Left kidney (tissue), 2 donors: ENCODE data around the gene RNF187. TPM values are rescaled to one million over a fixed set of nuclear protein-coding genes. Genes with fewer than 3 reads are reported as not detected.
A peak's percentile ranks its signal among the peaks of the same experiment; 100 is the strongest.
"Not testable (repeated sequence)": the region's sequence is repeated elsewhere in the genome, so short reads cannot be mapped to it uniquely, and the experiment has no call there.

ENCODE experiments used
- DNase-seq: peaks from one replicate; pipeline ENCODE4 v3.0.0-alpha.2; 2013
- polyA plus RNA-seq: library from polyadenylated mRNA; unstranded; fragments of 120-200 nt; gene quantifications from one replicate; pipeline ENCODE4 v1.2.1, GENCODE V29; 2013; ENCODE audit not compliant: insufficient read length

RNF187 gene
- polyA plus RNA-seq, 1 donor: 68.3 TPM

GRCh38 chr1:228457396-228458176, 29.6 kb upstream of the RNF187 start:
- DNase-seq: peak; percentile 100

GRCh38 chr1:228459091-228459993, 27.8 kb upstream of the RNF187 start:
- DNase-seq: peak; percentile 78

GRCh38 chr1:228460821-228461220, 26.4 kb upstream of the RNF187 start:
- no peak for DNase-seq

DNA sequence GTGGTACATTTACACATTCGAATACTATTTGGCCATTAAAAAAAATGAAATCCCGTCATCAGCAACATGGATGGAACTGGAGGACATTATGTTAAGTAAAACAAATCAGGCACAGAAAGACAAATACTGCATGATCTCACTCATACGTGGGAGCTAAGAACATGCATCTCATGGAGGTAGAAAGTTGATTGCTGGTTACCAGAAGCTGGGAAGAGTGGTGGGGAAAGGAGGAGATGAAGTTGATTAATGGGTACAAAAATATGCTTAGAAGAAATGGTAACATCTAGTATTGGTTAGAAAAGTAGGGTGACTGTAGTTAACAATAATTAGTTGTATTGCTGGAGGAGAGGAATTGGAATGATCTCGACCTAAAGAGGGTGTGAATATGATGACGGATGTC, 24.6 kb upstream of the RNF187 start:
- no peak for DNase-seq

DNA sequence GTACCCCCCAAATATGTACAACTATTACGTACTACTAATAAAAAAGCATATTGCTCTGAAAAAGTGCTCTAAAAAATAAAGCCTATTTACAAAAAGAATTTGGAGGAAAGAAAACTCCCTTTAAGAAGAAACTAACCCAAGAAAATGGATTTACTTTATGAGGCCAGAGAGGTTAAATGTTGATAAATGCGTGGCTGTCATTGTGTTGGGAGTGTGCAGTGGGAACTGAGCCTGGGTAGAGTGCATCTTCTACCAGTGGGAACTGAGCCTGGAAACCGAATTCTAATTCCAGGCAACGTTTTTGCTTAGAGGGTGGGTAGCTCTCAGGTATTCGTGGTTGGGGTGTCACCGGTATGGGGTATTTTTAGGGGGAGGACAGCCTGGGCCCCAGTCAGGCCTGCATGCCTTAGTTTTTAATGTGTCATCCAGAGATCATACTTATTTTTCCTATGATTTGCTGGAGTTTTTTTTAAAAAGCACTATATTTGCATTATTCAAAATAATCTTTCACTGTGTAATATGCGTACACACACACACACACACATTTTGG, 24.1 kb upstream of the RNF187 start:
- no peak for DNase-seq

GRCh38 chr1:228463559-228464455, 23.4 kb upstream of the RNF187 start:
- DNase-seq: no peak

DNA sequence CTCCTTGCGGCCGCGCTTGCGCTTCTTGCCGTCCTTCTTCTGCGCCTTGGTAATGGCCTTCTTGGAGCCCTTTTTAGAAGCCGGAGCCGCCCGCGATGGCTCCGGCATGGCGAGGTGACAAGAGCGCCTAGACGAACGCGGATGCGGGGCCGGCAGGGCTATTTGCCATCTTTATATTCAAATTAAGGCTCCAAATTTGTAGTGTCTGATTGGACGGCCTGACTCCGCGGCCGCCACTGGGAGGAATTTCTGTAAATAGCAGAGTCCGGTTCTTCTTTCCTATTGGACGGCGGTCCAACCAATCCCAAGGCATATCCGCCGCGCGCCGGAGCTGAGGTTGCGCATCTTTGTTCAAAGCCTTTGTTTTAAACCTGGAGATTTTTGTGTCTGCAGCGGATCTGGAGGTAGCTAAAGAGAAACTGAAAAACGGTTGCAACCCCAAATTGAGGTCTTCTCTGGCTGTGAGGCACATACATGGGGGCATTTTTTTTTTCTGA, 22.6 kb upstream of the RNF187 start:
- DNase-seq: peak; percentile 89

GRCh38 chr1:228465141-228465540, 22.0 kb upstream of the RNF187 start:
- no peak for DNase-seq

GRCh38 chr1:228465571-228466146, 21.5 kb upstream of the RNF187 start:
- DNase-seq: no peak

GRCh38 chr1:228468188-228468587, 19.0 kb upstream of the RNF187 start:
- DNase-seq: not testable (repeated sequence)

GRCh38 chr1:228469413-228470162, 17.6 kb upstream of the RNF187 start:
- no peak for DNase-seq

- DNase-seq: no peak
These were observed 15.9 kb upstream of the RNF187 start for GRCh38 chr1:228471154-228471761.

DNA sequence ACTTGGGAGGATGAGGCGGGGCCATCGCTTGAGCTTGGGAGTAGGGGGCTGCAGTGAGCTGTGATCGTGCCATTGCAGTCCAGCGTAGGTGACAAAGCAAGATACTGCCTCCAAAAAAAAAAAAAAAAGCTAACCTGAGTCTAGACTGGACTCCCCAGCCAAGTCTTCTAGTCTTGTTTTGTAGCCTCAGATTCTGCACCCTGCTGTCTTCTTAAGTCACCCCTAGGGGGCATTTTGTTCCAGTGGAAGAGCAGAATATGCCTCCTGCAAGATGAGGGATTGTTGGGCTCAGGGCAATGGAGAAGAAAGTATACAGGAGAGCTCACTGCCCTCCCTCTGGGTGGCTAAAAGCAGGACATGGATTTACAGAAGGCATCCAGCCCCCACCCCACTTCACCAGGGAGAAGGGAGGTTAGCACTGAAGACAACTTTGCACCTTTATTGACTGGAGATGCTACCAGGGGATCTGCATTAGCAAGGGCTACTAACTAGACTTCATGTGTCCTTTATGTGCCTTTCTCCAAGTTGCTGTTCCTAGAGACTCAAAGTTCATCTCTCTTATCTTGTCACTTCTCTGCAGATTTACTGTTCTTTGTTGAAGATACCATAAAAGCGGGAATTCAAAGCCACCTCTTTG, 15.3 kb upstream of the RNF187 start:
- DNase-seq: no peak

GRCh38 chr1:228472655-228473054, 14.5 kb upstream of the RNF187 start:
- DNase-seq: no peak

GRCh38 chr1:228474507-228474906, 12.7 kb upstream of the RNF187 start:
- DNase-seq: no peak

- DNase-seq: no peak
These were observed 11.4 kb upstream of the RNF187 start for GRCh38 chr1:228475812-228476211.

GRCh38 chr1:228477263-228477662, 9.9 kb upstream of the RNF187 start:
- no peak for DNase-seq

DNA sequence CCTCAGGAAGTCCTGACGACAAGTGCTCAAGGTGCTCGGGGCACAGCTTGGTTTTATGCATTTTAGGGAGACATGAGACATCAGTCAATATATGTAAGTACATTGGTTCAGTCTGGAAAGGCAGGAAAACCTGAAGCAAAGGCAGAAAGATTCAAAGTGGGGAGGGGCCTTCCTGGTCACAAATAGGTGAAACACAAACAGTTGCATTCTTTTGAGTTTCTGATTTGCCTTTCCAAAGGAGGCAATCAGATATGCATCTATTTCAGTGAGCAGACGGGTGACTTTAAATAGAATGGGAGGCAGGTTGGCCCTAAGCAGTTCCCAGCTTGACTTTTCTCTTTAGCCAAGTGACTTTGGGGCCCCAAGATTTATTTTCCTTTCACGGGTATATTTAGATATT, 8.9 kb upstream of the RNF187 start:
- no peak for DNase-seq

DNA sequence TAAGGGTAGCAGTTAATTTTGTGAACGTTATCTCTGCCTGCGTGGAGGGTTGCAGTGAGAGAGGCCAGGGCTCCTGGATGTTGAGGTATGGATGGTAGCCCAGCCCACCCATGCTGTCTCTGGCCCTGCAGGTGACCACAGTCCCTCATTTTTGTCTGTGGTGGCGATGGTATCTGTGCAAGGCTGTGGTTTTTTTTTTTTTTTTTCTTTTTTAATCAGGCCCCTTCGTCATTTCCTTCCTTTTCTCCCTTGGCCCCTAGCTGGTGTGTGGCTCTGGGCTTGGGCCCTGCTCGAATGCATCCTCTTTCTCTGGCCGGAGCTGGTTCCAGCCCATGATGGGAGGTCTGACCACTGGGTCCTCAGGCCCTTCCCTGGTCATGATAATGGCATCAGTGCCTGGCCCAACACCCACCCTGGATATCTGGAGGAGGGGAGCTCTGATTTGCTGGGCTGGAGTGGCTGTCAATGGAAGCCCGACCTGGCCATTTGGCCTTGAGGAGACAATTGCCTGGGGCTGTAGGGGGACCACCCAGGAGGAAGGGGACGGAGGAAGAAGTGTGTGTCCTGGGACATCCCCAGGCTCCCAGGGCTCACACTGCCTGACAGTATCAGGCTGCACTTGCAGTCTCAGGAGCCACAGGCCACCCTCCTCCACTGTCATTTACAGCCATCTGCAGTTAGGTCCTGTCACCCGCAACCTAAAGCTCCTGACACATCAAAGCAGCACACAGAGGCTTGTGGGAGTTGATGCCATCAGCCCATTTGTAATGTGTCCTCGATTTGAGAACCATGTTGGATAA, 8.1 kb upstream of the RNF187 start:
- no peak for DNase-seq
